Activated CD8-positive, alpha-beta T cell treated with anti-CD3 and anti-CD28 coated beads for 36 hours (primary cell): ENCODE data around the gene IL1RN. TPM values are rescaled to one million over a fixed set of nuclear protein-coding genes. Genes with fewer than 3 reads are reported as not detected.

Experiments used
- ATAC-seq: fragments of 200-7000 bp; cut with Tn5 transposase; one replicate; pipeline ENCODE4 v1.10.0; 2021; ENCODE audit warnings: mild to moderate bottlenecking, moderate library complexity
- CTCF ChIA-PET: fragments of 350-600 bp; sonication (Branson Sonifier 250); formaldehyde crosslinking; loops from one replicate; lab custom pipeline; 2021; ENCODE audit warnings: antibody characterized with exemption; lab: Charles Lee
- POLR2A ChIA-PET: fragments of 350-600 bp; sonication (Branson Sonifier 250); formaldehyde crosslinking; loops from one replicate; lab custom pipeline; 2021; ENCODE audit warnings: antibody characterized with exemption; lab: Charles Lee
- DNase-seq: peaks from one replicate; pipeline ENCODE4 v3.0.0-alpha.2; 2020
- H3K27ac Mint-ChIP-seq: one replicate; pipeline ENCODE4 v1.8.0; 2021; ENCODE audit warnings: mild to moderate bottlenecking, mixed read lengths
- H3K27me3 Mint-ChIP-seq: one replicate; pipeline ENCODE4 v1.8.0; 2021; ENCODE audit warnings: mixed read lengths
- H3K36me3 Mint-ChIP-seq: one replicate; pipeline ENCODE4 v1.8.0; 2021; ENCODE audit warnings: low read depth, mixed read lengths
- H3K4me1 Mint-ChIP-seq: one replicate; pipeline ENCODE4 v1.8.0; 2021; ENCODE audit warnings: low read depth, mixed read lengths
- H3K4me3 Mint-ChIP-seq: one replicate; pipeline ENCODE4 v1.8.0; 2021; ENCODE audit warnings: mild to moderate bottlenecking, moderate library complexity, mixed read lengths
- H3K9me3 Mint-ChIP-seq: one replicate; pipeline ENCODE4 v1.8.0; 2021; ENCODE audit warnings: mixed read lengths
- intact Hi-C: fragments of 100-400 bp; cut with micrococcal nuclease; formaldehyde crosslinking; loops from one replicate; pipeline ENCODE4 v1.10.0; 2022
- total RNA-seq, 2 experiments: library from RNA; stranded (reverse); gene quantifications; one replicate each; pipeline ENCODE4 v1.2.3, GENCODE V29; 2021
- TF ChIP-seq, protein P1 (sequence below): fragments of 200-600 bp; IDR thresholded peaks from one replicate; pipeline ENCODE4 v1.8.0; 2022; ENCODE audit warnings: antibody characterized with exemption, mild to moderate bottlenecking

The IL1RN gene
- total RNA-seq, 2 experiments from 2014 or later: 0.50 to 0.85 TPM

- ChIA-PET POLR2A (no interaction called here), CTCF (interaction anchor here (1.0 to 2.0 kb wide), 7 partner anchors 22 to 87 kb away, joined by 3 to 9 read pairs (median 4); no protein-coding TSS in a partner anchor)
- Mint-ChIP-seq H3K27ac (no peak overlapping the region), H3K9me3 (no peaks in the 10 kb centered on the region), H3K4me3 (no peak overlapping the region), H3K4me1 (peaks cover 15% of the 10 kb centered on the region), H3K27me3 (no peaks in the 10 kb centered on the region), H3K36me3 (no peaks in the 10 kb centered on the region)
- ATAC-seq: no peak
- DNase-seq: no peak
- intact Hi-C loops: no loop called here
- TF ChIP-seq, protein P1, sequence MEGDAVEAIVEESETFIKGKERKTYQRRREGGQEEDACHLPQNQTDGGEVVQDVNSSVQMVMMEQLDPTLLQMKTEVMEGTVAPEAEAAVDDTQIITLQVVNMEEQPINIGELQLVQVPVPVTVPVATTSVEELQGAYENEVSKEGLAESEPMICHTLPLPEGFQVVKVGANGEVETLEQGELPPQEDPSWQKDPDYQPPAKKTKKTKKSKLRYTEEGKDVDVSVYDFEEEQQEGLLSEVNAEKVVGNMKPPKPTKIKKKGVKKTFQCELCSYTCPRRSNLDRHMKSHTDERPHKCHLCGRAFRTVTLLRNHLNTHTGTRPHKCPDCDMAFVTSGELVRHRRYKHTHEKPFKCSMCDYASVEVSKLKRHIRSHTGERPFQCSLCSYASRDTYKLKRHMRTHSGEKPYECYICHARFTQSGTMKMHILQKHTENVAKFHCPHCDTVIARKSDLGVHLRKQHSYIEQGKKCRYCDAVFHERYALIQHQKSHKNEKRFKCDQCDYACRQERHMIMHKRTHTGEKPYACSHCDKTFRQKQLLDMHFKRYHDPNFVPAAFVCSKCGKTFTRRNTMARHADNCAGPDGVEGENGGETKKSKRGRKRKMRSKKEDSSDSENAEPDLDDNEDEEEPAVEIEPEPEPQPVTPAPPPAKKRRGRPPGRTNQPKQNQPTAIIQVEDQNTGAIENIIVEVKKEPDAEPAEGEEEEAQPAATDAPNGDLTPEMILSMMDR: no peak
These were observed 13.0 kb upstream of the IL1RN start for GRCh38 chr2:113114224-113114945.

DNA sequence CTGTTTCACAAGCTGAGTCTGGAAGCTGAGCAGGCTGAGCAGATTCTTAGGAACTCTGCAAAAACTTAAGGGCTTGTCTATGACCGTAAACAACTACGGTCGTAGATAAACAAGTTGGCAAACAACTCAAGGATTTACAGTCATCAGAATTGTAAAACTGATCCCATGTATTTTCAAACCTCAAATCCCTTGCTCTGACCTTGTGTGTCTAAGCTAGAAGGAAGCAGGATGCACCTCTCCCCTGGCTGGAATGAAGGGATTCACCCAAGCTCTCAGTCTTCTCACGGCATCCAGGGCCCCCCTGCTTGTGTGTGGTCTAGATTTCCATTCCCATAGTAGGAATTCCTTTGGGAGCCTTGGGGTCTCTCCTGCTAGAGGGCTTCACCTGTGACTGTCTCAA, 12.4 kb upstream of the IL1RN start:
- DNase-seq (no peak), ATAC-seq (no peak)
- intact Hi-C loops: no loop called here
- Mint-ChIP-seq H3K4me1 (peaks cover 15% of the 10 kb centered on the region), H3K27ac (no peak overlapping the region), H3K4me3 (no peak overlapping the region), H3K9me3 (no peaks in the 10 kb centered on the region), H3K27me3 (no peaks in the 10 kb centered on the region), H3K36me3 (no peaks in the 10 kb centered on the region)
- POLR2A ChIA-PET: no interaction called here
- CTCF ChIA-PET: interaction anchor here (1.0 to 1.9 kb wide), 3 partner anchors 21 to 35 kb away, joined by 3 to 5 read pairs (median 4); no protein-coding TSS in a partner anchor
- TF ChIP-seq, protein P1: no peak

GRCh38 chr2:113116100-113116958, 11.1 kb upstream of the IL1RN start:
- H3K4me1 Mint-ChIP-seq: peaks cover 19% of the 10 kb centered on the region
- no peaks in the 10 kb centered on the region for H3K9me3 Mint-ChIP-seq
- intact Hi-C loops: no loop called here
- H3K36me3 Mint-ChIP-seq: no peaks in the 10 kb centered on the region
- H3K4me3 Mint-ChIP-seq: no peak overlapping the region
- DNase-seq (peak; percentile 37), ATAC-seq (peak; percentile 25)
- peak overlapping the region; percentile 71 for H3K27ac Mint-ChIP-seq
- peaks cover 5% of the 10 kb centered on the region for H3K27me3 Mint-ChIP-seq
- CTCF ChIA-PET: interaction anchor here (0.6 to 14.7 kb wide), 4 partner anchors 20 to 265 kb away, joined by 3 to 146 read pairs (median 4); no protein-coding TSS in a partner anchor
- TF ChIP-seq, protein P1: no peak
- POLR2A ChIA-PET: interaction anchor here (1.3 to 1.9 kb wide), 3 partner anchors 12 to 59 kb away, joined by 3 to 12 read pairs (median 7); no protein-coding TSS in a partner anchor

GRCh38 chr2:113117541-113118262, 9.7 kb upstream of the IL1RN start:
- H3K4me1 Mint-ChIP-seq: peaks cover 20% of the 10 kb centered on the region
- CTCF ChIA-PET: interaction anchor here (1.3 to 14.7 kb wide), 4 partner anchors 18 to 130 kb away, joined by 3 to 146 read pairs (median 11); no protein-coding TSS in a partner anchor
- H3K9me3 Mint-ChIP-seq: no peaks in the 10 kb centered on the region
- no peak overlapping the region for H3K4me3 Mint-ChIP-seq
- peak overlapping the region; percentile 44 for H3K27ac Mint-ChIP-seq
- intact Hi-C loops: no loop called here
- DNase-seq (peak; percentile 80), ATAC-seq (peak; percentile 93)
- POLR2A ChIA-PET: interaction anchor here (1.5 to 1.9 kb wide), 4 partner anchors 11 to 57 kb away, joined by 4 to 12 read pairs (median 7); no protein-coding TSS in a partner anchor
- peaks cover 5% of the 10 kb centered on the region for H3K27me3 Mint-ChIP-seq
- TF ChIP-seq, protein P1: no peak
- no peaks in the 10 kb centered on the region for H3K36me3 Mint-ChIP-seq
